ENCODE results near the gene S100A14. TPM values are rescaled to one million over a fixed set of nuclear protein-coding genes. Genes with fewer than 3 reads are reported as not detected.

Gene S100A14
- total RNA-seq, 1 experiment from 2014 or later, result 2.1 TPM

GRCh38 chr1:153659175-153659534 is 43.0 kb upstream of the S100A14 start (continued):
- TF ChIP-seq, protein P1, sequence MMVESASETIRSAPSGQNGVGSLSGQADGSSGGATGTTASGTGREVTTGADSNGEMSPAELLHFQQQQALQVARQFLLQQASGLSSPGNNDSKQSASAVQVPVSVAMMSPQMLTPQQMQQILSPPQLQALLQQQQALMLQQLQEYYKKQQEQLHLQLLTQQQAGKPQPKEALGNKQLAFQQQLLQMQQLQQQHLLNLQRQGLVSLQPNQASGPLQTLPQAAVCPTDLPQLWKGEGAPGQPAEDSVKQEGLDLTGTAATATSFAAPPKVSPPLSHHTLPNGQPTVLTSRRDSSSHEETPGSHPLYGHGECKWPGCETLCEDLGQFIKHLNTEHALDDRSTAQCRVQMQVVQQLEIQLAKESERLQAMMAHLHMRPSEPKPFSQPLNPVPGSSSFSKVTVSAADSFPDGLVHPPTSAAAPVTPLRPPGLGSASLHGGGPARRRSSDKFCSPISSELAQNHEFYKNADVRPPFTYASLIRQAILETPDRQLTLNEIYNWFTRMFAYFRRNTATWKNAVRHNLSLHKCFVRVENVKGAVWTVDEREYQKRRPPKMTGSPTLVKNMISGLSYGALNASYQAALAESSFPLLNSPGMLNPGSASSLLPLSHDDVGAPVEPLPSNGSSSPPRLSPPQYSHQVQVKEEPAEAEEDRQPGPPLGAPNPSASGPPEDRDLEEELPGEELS (CRISPR knock-in tag; IDR thresholded peaks at IDR 0.05), result no peak
- TF ChIP-seq CBFB (CRISPR knock-in tag; IDR thresholded peaks at IDR 0.05; ENCODE audit: low read depth), result no peak
- TF ChIP-seq CTCF (IDR thresholded peaks at IDR 0.05), result no peak
- no peak for TF ChIP-seq RELA (CRISPR knock-in tag; IDR thresholded peaks at IDR 0.05; ENCODE audit: borderline replicate concordance)
- TF ChIP-seq ETV6 (CRISPR knock-in tag; IDR thresholded peaks at IDR 0.05), result no peak
- no peak for TF ChIP-seq NFE2L1 (CRISPR knock-in tag; IDR thresholded peaks at IDR 0.05)
- no peak for TF ChIP-seq NR3C1 (CRISPR knock-in tag; conservative IDR thresholded peaks at IDR 0.05; ENCODE audit: low read depth)
- TF ChIP-seq, protein P2, sequence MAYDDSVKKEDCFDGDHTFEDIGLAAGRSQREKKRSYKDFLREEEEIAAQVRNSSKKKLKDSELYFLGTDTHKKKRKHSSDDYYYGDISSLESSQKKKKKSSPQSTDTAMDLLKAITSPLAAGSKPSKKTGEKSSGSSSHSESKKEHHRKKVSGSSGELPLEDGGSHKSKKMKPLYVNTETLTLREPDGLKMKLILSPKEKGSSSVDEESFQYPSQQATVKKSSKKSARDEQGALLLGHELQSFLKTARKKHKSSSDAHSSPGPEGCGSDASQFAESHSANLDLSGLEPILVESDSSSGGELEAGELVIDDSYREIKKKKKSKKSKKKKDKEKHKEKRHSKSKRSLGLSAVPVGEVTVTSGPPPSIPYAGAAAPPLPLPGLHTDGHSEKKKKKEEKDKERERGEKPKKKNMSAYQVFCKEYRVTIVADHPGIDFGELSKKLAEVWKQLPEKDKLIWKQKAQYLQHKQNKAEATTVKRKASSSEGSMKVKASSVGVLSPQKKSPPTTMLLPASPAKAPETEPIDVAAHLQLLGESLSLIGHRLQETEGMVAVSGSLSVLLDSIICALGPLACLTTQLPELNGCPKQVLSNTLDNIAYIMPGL (CRISPR knock-in tag; IDR thresholded peaks at IDR 0.05), result no peak

- no peaks in the 10 kb centered on the region for H3K9me3 Mint-ChIP-seq
- peaks cover 2% of the 10 kb centered on the region; the same call in 1 of the 2 replicates for H3K27me3 Mint-ChIP-seq (ENCODE audit: low read depth)
- ATAC-seq (peak; percentile 94), DNase-seq (ENCODE audit: low spot score) (peak; percentile 92)
- H3K27ac Mint-ChIP-seq, result peak within 1 kb of the TSS; percentile 88
- H3K4me1 Mint-ChIP-seq, result peaks cover 8% of the 10 kb centered on the region
- H3K4me3 Mint-ChIP-seq, result peak within 1 kb of the TSS; percentile 92
- H3K36me3 Mint-ChIP-seq, result peaks cover 34% of the 10 kb centered on the region
- ChIA-PET CTCF (interaction anchor here (0.6 to 1.4 kb wide), 5 partner anchors 31 to 310 kb away, joined by 3 to 6 read pairs (median 5); partner anchors contain the start of genes PGLYRP4 and S100A13), POLR2A (interaction anchor here (0.6 to 2.4 kb wide), 3 partner anchors 9 to 25 kb away, joined by 3 to 11 read pairs (median 3); partner anchors contain the start of gene CHTOP)
- TF ChIP-seq TEAD1 (CRISPR knock-in tag; IDR thresholded peaks at IDR 0.05) (no peak), USF2 (CRISPR knock-in tag; IDR thresholded peaks at IDR 0.05) (peak; percentile 38; the same call in 1 of the 2 replicates), NFYB (CRISPR knock-in tag; conservative IDR thresholded peaks at IDR 0.05; ENCODE audit: low read depth) (no peak), FOXK1 (CRISPR knock-in tag; IDR thresholded peaks at IDR 0.05) (peak; percentile 21; the same call in 1 of the 2 replicates), SP1 (CRISPR knock-in tag; conservative IDR thresholded peaks at IDR 0.05) (peak; percentile 78), E2F5 (CRISPR knock-in tag; IDR thresholded peaks at IDR 0.05) (peak; percentile 84), GTF2I (CRISPR knock-in tag; conservative IDR thresholded peaks at IDR 0.05) (no peak)
- TF ChIP-seq, protein P2 (CRISPR knock-in tag; IDR thresholded peaks at IDR 0.05), result 0 out of 2 replicates have a peak, but pooled peaks have one; percentile 45
These were observed 42.5 kb upstream of the S100A14 start, which contains the start of gene SNAPIN for GRCh38 chr1:153658400-153659174. Gene SNAPIN, plus strand, starts transcription at chr1:153658703. Its CDS starts 41 bp downstream, at chr1:153658744.

Data from WTC11 (cell line).